GM18517 (cell line): ENCODE measurements around the gene ZFP3.
A peak's percentile ranks its signal among the peaks of the same experiment; 100 is the strongest.
"Not testable (repeated sequence)": the region's sequence is repeated elsewhere in the genome, so short reads cannot be mapped to it uniquely, and the experiment has no call there.

ENCODE experiments used
- ATAC-seq: cut with Tn5 transposase; IDR thresholded peaks from one replicate; pipeline ENCODE4 v1.9.1; 2021; ENCODE audit warnings: mild to moderate bottlenecking, moderate library complexity; ENCODE audit not compliant: unreplicated experiment

Gene ZFP3

DNA sequence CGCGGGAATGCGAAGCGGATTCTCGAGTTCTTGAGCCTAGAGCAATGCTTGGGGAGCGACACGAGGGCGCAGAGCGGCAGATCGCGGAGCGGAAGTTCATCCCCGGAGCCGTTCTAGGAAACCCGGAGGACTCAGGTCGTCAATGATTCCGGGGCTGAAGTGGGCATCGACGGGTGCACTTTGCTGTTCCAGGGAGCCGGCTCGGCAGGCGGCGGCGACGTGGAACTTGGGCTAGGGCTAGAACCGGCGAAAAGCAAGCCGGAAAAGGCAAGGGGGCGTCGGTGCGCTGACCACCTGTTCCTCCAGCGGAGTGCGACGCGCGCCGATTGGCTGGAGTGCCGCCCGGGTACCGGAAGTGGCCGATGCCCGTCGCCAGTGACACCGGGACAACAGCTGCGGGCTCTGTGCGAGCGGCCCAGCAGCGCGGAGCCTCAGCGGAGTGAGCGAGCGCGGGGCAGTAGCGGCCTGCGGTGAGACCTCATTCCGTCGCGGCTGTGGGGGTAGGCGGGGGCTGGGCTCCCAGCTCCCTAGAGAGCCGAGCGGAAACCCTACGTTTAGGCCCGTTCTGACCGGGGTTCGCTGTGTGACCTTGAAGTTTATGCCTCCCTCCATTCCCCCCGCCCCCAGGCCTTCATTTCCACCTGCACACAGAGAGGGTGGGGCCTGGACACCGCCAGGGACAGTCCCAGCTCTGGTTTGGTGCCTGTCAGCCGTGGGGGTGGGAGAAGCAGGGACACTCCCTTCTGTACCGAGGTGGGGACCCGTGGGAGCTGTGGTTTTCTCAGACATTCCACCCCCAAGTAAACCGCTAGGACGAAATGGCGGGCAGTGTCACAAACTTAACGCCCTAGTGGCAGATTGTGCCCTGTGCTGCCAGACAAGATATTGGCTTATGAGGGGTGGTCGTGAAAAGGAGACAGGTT is at the start of gene ZFP3:
TSS of gene ZFP3 (plus strand) at position 362 of the 923 bp plus-strand sequence. CDS start 13,038 bp downstream, outside the sequence.
- ATAC-seq: peak; percentile 69

DNA sequence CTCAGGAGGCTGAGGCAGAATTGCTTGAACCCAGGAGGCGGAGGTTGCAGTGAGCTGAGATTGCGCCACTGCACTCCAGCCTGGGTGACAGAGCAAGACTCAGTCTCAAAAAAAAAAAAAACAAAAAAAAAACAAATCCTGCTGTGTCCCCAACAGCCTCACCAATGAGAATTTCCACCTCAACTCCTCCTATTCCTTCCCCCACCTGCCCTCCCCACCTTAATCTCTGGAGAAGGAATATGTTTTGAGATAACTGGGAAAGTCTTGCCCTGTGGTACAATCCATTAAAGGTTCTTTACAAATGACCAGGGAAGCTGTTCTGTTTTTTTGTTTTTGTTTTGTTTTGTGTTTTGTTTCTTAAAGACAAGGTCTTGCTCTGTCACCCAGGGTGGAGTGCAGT is 48.1 kb upstream of the ZFP3 start:
- ATAC-seq: not testable (repeated sequence)

DNA sequence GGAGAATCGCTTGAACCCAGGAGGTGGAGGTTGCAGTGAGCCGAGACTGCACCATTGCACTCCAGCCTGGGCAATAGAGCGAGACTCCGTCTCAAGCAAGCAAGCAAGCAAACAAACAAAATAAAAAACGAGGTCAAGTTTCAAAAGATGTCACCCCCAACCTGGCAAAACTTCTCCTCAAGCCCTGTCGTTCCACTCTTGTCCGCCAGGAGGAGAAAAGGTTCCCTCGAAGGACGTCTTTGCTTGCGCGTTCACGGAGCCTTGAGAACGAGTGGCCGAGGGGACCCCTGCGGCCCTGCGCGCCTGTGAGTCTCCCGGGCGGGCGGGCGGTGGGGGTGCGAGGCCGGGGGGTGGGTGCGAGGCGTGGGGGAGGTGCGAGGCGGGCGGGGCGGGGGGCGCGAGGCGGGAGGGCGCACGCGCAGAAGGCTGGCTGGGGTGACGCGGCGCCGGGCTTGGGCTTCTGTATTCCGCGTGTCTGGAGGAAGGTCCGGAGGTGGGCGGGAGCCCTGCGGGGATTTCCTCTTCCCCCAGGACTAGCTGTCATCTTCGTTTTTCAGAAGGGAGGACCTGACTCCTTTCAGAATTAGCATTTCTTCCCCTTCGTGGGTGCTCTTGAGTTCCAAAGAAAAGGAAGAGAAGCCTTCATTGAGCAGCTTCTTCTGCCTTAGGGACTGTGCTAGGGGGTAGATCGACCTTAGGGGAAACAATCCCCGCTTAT is 46.7 kb upstream of the ZFP3 start:
- ATAC-seq: peak; percentile 51

DNA sequence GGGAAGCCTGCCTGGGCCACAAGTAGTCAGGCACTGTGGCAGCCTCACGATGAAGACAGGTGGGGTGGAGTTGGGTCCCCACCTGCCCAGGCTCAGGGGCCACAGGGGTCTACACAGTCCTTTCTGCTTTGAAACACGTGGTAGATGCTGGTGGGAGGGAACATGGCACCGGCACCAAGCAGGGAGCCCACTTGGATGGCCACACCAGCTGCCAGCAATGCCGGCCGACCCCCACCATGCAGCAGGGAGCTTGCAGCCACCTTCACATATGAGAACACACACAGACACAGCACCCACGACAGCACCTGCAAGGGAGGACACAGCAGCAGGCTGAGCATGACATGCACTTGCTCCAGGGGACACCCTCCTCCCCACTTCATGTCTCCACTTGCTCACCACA is 45.4 kb upstream of the ZFP3 start:
- no peak for ATAC-seq

DNA sequence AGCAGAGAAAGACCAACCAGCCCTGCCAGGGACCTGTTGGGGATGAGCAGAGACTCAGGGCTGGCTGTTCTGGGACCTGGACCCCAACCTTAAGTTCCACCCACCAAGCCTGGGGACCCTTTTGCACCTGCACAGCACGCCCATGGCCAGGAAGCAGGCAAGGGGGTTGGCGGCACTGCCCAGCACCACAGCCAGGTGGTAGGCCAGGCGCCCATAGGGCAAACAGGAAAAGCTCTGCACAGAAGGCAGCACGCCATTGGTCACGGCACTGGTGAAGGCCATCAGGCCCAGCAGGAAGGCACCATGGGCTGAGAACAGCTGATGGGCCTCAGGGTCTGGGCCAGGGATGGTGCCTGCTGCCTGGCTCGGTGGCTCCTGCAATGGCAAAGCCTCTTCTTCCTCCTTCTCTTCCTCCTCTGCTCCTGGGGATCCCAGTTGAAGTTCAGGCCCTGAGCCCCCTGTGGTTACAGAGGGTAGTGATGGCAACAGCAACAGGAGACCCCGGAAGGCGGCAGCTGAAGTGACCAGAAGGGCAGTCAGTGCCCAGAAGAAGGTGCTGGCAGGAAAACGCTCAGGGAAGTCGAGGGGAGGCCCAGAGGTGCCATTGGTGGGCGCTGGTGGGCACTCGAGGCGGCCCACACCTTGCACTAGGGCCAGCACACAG is 44.8 kb upstream of the ZFP3 start:
- no peak for ATAC-seq

DNA sequence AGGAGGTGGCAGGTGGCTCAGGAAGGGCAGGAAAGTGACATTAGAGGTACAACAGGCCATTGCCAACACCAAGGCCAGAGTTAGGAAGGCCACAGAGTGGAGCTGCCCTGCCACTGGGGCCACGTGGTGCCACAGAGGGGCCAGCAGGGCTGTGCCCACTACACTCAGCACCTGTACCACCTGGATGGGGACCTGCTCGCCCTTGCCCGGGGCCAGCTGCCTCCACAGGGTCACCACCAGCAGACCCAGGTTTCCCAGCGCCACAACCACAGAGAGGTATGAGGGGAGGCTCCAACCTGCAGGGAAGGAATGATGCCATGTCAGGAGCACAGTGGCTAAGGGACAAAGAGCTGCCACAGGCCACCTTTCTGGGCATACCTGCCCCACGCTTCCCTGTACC is 44.2 kb upstream of the ZFP3 start:
- no peak for ATAC-seq

DNA sequence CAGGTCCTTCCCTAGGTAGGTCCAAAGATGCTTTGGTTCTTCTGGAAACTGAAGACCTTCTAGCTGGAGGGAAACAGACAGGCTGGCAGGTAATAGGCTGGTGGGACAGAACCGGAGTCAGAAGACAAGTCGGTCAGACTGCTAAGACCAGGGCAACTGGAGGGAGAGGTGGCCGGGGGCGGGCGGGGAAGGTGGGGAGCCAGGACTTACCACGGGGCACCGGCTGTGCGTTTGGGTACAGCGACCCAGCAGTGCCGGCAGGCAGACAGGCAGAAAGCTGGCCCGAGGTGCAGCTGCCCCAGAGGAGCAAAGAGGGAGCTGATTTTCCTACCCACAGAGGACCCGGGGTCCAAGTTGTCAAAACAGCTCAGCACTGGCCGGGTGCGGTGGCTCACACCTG is 43.6 kb upstream of the ZFP3 start:
- no peak for ATAC-seq

DNA sequence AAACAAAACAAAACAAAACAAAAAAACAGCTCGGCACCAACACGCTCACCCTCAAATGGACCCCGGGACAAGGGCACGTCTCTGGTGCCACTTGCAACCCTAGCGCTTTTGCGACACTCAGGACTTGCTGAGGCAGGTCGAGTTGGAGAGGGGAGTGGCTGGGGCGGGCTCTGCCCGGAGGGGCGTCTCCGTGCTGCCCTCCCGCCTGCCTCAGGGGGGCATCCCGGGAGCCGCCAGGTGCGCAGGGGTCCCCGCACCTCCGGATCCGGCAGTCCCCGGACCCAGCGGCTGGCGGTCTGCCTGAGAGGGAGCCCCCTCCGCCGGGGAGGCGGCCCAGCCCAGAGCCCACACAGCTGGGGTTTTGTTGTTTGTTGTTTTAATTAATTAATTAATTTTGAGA is 43.0 kb upstream of the ZFP3 start, which contains the start of gene SLC52A1:
TSS of gene SLC52A1 (minus strand) at position 112 of the 400 bp plus-strand sequence. CDS start 820 bp downstream, outside the sequence.
- ATAC-seq: no peak

DNA sequence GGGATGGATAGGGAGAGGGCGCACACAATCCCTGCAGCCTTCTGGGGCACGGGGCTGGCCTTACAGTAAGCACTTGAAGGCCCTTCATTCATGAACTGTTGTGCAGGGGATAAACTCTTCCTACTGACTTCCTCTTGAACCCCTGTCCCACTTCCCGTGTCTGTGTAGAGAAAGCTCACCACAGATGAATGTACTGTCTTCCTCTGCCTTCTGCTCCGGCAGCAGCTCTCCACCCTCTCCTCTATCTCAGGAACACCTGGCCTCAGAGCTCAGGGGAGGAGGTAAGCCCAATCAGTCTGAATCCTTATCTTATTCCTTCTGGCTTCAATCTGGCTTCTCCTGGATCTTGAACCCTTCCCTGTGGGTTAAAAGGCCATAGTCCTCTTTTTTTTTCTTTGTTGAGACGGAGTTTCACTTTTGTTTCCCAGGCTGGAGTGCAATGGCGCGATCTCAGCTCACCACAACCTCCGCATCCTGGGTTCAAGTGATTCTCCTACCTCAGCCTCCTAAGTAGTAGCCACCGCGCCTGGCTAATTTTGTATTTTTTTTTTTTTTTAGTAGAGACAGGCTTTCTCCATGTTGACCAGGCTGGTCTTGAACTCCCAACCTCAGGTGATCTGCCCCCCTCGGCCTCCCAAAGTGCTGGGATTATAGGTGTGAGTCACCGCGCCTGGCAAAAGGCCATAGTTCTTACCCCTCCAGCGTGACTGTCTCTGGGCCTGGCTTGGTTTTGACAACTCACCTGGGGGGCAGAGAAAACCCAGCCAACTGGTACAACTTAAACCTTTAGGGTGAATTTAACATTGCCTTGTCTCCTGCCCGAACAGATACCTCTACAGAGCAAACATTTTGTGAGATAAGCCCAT is 35.9 kb upstream of the ZFP3 start:
- ATAC-seq: no peak

DNA sequence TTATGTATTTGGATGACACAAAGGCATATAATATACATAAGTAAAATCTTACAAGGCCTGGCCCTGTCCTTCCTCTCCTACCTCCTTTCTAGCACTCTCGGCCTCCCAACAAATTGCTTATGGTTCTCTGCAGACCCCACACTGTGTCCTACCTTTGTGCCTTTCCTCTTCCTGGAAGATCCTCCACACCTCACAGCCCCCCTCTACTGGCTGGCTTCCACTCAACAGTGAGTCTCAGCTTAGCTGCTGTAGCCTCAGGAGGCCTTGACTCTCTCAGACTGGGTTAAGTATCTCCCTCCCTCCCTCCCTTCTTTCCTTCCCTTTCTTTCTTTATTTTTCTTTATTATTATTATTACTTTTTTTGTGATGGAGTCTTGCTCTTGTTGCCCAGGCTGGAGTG is 34.7 kb upstream of the ZFP3 start:
- no peak for ATAC-seq

DNA sequence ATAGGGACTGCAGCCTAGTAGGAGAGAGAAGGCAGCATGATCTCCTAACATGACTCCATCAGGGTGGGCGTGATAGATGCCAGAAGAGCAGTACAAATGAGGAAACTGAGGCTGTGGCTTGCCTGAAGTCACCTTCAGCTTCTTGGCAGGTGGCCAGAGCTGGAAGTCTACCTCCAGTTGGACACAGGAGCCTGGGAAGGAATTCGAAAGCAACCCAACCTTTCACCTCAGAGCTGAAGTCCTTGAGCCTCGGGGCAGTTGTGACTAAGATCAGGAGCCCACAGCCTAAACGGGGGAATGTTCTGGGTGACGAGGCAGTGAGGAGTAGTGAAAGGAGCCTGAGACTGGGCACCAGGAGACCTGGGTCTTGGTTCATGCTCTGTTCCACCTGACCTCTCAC is 33.6 kb upstream of the ZFP3 start:
- ATAC-seq: no peak

DNA sequence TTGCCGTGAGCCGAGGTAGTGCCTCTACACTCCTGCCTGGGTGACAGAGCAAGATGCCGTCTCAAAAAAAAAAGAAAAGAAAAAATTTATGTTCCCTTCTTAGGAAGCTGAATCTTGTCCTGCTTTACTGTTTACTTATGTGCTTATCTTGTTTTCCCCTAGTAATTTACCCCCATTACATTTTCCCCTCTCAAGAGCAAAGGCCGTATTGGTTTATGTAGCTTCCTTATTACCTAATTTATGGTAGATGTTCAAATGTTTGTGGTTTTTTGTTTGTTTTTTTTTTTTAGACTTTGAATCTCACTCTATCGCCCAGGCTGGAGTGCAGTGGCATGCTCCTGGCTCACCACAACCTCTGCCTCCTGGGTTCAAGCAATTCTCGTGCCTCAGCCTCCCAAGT is 32.8 kb upstream of the ZFP3 start:
- ATAC-seq: no peak

DNA sequence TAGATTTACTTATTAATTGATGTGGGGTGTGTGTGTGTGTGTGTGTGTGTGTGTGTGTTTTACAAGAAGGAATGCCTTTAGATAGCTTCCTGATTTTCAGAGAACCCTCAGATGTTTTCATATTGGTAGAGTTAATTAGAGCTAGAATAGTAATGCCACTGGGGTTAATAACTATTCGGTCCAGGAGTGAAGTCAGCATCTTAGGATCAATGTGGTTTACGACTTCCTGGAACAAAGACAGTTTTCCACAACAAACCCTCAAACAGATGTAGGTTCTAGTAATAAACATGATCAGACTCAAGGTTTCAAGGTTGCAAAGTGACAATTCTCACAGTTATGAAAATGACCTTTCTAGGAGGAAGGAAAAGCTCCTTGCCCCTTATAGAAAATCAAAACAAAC is 30.8 kb upstream of the ZFP3 start:
- ATAC-seq: no peak

DNA sequence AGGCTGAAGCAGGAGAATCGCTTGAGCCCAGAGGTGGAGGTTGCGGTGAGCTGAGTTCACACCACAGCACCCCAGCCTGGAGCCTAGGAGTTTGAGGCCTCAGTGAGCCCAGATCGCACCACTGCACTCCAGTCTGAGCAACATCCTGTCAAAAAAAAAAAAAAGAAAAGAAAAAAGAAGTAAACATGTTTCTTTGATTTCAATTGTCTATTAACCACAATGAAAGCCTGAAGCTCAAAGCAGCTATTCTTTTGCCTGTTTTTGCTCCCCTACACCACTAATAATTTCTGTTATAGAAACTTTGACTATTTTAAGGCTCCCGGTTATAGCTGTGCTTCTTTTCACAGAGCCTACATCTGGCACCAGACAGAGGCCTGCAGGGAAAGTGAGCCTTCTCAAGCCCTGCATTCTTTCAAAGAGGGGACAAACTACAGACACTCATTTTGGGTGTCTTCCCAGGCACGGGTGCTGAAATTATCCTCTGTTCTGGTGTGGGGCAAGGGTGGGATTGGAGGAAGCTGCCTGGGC is 28.9 kb upstream of the ZFP3 start:
- no peak for ATAC-seq

DNA sequence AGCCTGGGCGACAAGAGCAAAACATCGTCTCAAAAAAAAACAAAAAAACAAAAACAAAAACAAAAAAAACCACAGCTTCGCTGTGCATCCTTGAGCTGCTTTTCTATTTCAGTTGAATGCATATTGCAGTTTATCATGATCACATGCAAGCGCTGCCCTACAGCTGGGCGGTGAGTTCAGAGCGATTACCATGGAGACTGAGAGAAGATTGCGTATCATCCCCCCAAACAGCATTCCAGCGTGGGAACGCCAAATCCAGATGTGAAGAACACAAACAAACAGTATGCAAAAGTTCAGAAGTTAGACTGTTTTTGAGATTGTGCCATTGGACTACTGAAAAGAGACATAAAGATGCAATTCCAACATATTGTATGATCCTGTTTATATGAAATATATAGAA is 28.0 kb upstream of the ZFP3 start:
- ATAC-seq: no peak

DNA sequence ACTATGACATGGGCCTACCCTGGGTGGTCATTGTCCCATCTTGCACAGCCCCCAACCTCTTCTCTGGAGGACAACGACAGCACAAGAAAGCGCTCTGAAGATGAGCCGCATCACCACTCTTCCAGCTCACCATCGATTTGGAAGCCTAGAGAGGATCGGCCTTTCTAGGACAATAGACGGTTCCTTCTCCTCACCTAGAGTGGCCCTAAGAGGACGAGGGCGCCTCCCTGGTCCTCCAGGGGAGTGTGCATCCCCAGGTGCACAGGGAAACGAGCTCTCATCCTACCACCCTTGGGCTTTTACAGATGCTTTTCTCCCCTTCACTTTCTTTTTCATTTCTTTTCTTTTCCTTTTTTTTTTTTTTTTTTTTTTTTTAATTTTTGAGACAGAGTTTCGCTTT is 22.7 kb upstream of the ZFP3 start:
- no peak for ATAC-seq

DNA sequence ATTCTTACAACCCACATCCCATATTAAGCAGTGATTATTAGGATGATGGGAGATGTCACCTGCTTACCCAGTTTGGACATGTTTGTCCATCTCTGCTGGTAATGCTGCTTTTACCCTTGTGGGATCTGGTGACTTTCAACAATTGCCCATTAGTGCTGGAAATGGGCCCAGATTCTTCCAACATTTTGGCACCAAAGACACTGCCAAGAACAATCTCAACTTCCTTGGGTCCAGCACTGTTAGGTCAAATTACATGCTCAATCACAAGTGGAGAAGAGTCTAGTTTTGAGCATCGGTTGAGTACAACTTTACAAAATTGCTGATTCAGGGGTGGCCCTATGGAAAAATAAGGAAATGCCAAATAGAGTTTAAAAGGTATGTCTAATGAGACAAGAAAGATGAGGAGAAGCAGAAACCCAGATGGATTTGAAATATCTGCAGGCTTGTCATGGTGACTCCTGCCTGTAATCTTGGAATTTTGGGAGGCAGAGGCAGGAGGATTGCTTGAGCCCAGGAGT is 13.0 kb upstream of the ZFP3 start:
- ATAC-seq: no peak

DNA sequence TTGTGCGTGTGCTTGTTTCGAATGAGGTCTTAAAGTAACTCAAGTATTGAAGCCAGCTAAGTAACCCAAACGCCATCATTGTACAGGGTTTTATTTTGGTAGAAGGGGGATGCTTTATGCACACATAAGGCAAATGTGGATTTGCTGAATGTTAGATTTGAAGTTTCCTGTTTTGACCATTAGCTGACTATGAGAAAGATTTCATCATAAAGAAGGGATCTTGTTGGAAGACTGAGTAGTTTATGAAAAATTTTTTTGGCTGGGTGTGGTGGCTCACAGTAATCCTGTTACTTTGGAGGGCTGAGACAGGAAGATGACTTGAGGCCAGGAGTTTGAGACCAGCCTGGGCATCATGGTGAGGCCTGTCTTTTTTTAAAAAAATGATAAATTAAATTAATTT is 10.0 kb upstream of the ZFP3 start:
- no peak for ATAC-seq

DNA sequence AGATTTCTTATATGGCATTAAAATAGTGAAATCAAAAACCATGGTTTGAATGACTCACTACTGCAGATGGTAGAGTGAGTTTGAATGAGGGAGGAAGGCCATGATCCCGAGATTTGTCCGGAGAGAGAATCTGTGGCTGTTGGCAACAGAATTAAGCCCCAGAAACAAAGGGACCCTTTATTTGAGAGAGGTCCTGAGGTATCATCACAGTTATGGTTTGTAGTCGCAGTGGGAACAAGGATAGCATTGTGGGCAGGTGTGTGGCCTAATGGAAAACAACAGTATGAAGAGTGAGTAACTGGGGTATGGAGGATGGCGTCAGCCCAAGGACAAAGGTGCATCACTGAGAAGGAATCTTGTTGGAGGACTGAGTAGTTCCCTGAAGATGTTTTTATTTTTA is 8.5 kb upstream of the ZFP3 start:
- no peak for ATAC-seq

DNA sequence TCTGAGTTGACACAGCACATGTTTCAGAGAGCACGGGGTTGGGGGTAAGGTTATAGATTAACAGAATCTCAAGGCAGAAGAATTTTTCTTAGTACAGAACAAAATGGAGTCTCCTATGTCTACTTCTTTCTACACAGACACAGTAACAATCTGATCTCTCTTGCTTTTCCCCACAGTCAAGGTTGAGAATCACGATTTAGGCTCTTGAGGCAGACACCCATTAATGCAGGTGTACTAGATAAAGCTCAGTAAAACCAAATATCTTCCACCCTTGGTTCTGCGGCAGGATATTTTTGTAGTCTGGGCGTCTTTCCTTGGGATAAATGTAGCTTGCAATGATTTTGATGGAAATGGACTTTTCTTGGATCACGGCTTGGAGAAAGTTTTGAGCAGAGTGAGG is 2.8 kb upstream of the ZFP3 start:
- ATAC-seq: not testable (repeated sequence)
